K562 (cell line): ENCODE measurements around the gene MPC2. TPM values are rescaled to one million over a fixed set of nuclear protein-coding genes. Genes with fewer than 3 reads are reported as not detected.

ENCODE experiments used
- DMBX1 ChIP-seq: fragments of 250-450 bp; sonication (Bioruptor Pico); IDR thresholded peaks from 2 replicates; pipeline ENCODE4 v1.8.0; 2022; ENCODE audit warnings: inconsistent platforms, mild to moderate bottlenecking, moderate library complexity, borderline replicate concordance
- FIP1L1 ChIP-seq: fragments of 200-400 bp; formaldehyde crosslinking; IDR thresholded peaks from 2 replicates; pipeline ENCODE4 v1.6.1; 2018; ENCODE audit warnings: mild to moderate bottlenecking, low read depth, low read length; ENCODE audit not compliant: poor library complexity, severe bottlenecking
- GABPB1 ChIP-seq: sonication (generic); formaldehyde crosslinking; IDR thresholded peaks from 2 replicates; pipeline ENCODE4 v1.8.0; 2022; ENCODE audit warnings: mild to moderate bottlenecking, missing genetic modification reagents
- MAFF ChIP-seq: IDR thresholded peaks from 2 replicates; pipeline ENCODE4 v1.6.1; 2012; ENCODE audit warnings: low read length, improper control_type of control experiment
- MCM7 ChIP-seq, 2 experiments: fragments of 450-650 bp; IDR thresholded peaks; 2 replicates each; pipeline ENCODE4 v1.6.1; 2016 to 2018
- NCOR1 ChIP-seq: fragments of 450-650 bp; IDR thresholded peaks from 2 replicates; pipeline ENCODE4 v1.6.1; 2016; ENCODE audit warnings: mild to moderate bottlenecking, moderate library complexity
- PHF8 ChIP-seq: fragments of 200-600 bp; sonication (generic); IDR thresholded peaks from 2 replicates; pipeline ENCODE4 v1.6.1; 2012; ENCODE audit warnings: mixed run types, mild to moderate bottlenecking, inconsistent platforms, low read length, moderate library complexity, borderline replicate concordance
- SIN3B ChIP-seq: fragments of 450-650 bp; IDR thresholded peaks from 2 replicates; pipeline ENCODE4 v1.6.1; 2017; ENCODE audit warnings: low read depth, mild to moderate bottlenecking, moderate library complexity
- SMARCA4 ChIP-seq: fragments of 450-650 bp; IDR thresholded peaks from 2 replicates; pipeline ENCODE4 v1.6.1; 2016
- U2AF2 ChIP-seq: fragments of 200-400 bp; formaldehyde crosslinking; optimal IDR thresholded peaks from 2 replicates; pipeline ENCODE3; 2017; ENCODE audit warnings: low read depth, mild to moderate bottlenecking, low read length
- ZKSCAN1 ChIP-seq: fragments of 150-350 bp; IDR thresholded peaks from 2 replicates; pipeline ENCODE4 v1.6.1; 2016; ENCODE audit warnings: low read depth, low read length
- ZNF124 ChIP-seq: sonication (generic); formaldehyde crosslinking; IDR thresholded peaks from 2 replicates; pipeline ENCODE4 v1.8.1; 2022; ENCODE audit warnings: missing genetic modification reagents
- ZNF253 ChIP-seq: fragments of 250-450 bp; sonication (Bioruptor Pico); conservative IDR thresholded peaks from 2 replicates; pipeline ENCODE4 v1.6.1; 2021; ENCODE audit warnings: mild to moderate bottlenecking
- ZNF583 ChIP-seq: fragments of 250-450 bp; sonication (Bioruptor Pico); IDR thresholded peaks from 2 replicates; pipeline ENCODE4 v1.4.0; 2020
- polyA plus RNA-seq, 8 experiments: library from polyadenylated mRNA; depleted of rRNA in 4 of 8; stranded (reverse) in 5 of 8; unstranded in 3 of 8; fragments of >200 nt; fragmentation: Nextera tagmentation in 2 of 8; fragmentation: Illumina TruSeq in 1 of 8; extraction: Ambion mirVana in 2 of 8; extraction: Trizol in 1 of 8; gene quantifications; 2 replicates each; pipeline versions ENCODE4 v1.2.1 to v1.2.3, GENCODE V29; 2011 to 2014; ENCODE audit warnings: inconsistent platforms in 1 of 8, missing spikeins in 1 of 8
- total RNA-seq, 7 experiments: library from RNA; depleted of rRNA in 6 of 7; stranded (reverse); fragments of >200 nt in 6 of 7; fragmentation: Illumina TruSeq in 2 of 7; extraction: Trizol in 2 of 7; gene quantifications; 2 replicates each; pipeline versions ENCODE4 v1.2.1 to v1.2.3, GENCODE V29; 2011 to 2021; ENCODE audit warnings: low replicate concordance in 1 of 7
- TF ChIP-seq, protein P1 (sequence below), 2 experiments: fragments of 450-650 bp in 1 of 2; sonication (generic) in 1 of 2; formaldehyde crosslinking in 1 of 2; IDR thresholded peaks; 2 replicates each; pipeline versions ENCODE4 v1.7.1 to v1.9.0; 2016 to 2022; ENCODE audit warnings: inconsistent platforms in 1 of 2, mild to moderate bottlenecking in 1 of 2, missing genetic modification reagents in 1 of 2
- TF ChIP-seq, protein P2 (sequence below), 2 experiments: fragments of 450-650 bp; IDR thresholded peaks; 2 replicates each; pipeline ENCODE4 v1.6.1; 2018; ENCODE audit warnings: mild to moderate bottlenecking in 2 of 2, low read depth in 1 of 2; ENCODE audit not compliant: partially characterized antibody in 2 of 2

MPC2 gene
- total and polyA plus RNA-seq, 9 of the 15 experiments (the other 6 are each of a cell fraction or from before 2014, with no cell fraction given), result 70.7 to 179 (median 144) TPM

DNA sequence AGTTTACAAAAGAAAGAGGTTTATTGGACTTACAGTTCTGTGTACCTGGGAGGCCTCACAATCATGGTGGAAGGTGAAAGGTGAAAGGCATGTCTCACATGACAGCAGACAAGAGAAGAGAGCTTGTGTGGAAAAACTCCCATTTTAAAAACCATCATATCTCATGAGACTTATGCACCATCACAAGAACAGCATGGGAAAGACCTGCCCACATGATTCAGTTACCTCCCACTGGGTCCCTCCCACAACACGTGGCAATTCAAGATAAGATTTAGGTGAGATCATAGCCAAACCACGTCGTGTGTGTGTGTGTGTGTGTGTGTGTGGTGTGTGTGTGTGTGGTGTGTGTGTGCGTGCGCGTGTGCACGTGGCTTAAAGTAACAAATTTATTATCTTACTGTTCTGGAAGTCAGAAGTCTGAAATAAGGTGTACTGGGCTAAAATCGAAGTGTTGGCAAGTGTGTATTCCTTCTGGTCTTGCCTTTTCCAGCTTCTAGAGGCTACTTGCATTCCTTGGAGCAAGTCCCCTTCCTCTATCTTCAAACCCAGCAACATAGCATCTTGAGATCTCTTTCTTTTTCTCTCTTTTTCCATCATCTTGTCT lies 48.1 kb upstream of the MPC2 start (continued):
- TF ChIP-seq, protein P1, sequence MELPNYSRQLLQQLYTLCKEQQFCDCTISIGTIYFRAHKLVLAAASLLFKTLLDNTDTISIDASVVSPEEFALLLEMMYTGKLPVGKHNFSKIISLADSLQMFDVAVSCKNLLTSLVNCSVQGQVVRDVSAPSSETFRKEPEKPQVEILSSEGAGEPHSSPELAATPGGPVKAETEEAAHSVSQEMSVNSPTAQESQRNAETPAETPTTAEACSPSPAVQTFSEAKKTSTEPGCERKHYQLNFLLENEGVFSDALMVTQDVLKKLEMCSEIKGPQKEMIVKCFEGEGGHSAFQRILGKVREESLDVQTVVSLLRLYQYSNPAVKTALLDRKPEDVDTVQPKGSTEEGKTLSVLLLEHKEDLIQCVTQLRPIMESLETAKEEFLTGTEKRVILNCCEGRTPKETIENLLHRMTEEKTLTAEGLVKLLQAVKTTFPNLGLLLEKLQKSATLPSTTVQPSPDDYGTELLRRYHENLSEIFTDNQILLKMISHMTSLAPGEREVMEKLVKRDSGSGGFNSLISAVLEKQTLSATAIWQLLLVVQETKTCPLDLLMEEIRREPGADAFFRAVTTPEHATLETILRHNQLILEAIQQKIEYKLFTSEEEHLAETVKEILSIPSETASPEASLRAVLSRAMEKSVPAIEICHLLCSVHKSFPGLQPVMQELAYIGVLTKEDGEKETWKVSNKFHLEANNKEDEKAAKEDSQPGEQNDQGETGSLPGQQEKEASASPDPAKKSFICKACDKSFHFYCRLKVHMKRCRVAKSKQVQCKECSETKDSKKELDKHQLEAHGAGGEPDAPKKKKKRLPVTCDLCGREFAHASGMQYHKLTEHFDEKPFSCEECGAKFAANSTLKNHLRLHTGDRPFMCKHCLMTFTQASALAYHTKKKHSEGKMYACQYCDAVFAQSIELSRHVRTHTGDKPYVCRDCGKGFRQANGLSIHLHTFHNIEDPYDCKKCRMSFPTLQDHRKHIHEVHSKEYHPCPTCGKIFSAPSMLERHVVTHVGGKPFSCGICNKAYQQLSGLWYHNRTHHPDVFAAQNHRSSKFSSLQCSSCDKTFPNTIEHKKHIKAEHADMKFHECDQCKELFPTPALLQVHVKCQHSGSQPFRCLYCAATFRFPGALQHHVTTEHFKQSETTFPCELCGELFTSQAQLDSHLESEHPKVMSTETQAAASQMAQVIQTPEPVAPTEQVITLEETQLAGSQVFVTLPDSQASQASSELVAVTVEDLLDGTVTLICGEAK (IDR thresholded peaks at IDR 0.05), result no peak; the same call in 1 of the 2 replicates
- TF ChIP-seq, protein P1 (CRISPR knock-in tag; IDR thresholded peaks at IDR 0.05), result peak; percentile 51; the same call in 1 of the 2 replicates
- TF ChIP-seq, protein P2, sequence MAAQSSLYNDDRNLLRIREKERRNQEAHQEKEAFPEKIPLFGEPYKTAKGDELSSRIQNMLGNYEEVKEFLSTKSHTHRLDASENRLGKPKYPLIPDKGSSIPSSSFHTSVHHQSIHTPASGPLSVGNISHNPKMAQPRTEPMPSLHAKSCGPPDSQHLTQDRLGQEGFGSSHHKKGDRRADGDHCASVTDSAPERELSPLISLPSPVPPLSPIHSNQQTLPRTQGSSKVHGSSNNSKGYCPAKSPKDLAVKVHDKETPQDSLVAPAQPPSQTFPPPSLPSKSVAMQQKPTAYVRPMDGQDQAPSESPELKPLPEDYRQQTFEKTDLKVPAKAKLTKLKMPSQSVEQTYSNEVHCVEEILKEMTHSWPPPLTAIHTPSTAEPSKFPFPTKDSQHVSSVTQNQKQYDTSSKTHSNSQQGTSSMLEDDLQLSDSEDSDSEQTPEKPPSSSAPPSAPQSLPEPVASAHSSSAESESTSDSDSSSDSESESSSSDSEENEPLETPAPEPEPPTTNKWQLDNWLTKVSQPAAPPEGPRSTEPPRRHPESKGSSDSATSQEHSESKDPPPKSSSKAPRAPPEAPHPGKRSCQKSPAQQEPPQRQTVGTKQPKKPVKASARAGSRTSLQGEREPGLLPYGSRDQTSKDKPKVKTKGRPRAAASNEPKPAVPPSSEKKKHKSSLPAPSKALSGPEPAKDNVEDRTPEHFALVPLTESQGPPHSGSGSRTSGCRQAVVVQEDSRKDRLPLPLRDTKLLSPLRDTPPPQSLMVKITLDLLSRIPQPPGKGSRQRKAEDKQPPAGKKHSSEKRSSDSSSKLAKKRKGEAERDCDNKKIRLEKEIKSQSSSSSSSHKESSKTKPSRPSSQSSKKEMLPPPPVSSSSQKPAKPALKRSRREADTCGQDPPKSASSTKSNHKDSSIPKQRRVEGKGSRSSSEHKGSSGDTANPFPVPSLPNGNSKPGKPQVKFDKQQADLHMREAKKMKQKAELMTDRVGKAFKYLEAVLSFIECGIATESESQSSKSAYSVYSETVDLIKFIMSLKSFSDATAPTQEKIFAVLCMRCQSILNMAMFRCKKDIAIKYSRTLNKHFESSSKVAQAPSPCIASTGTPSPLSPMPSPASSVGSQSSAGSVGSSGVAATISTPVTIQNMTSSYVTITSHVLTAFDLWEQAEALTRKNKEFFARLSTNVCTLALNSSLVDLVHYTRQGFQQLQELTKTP (IDR thresholded peaks at IDR 0.05; ENCODE audit: low read depth in 1 of 2, partially characterized antibody in 2 of 2), result peak; percentile 62 to 93
- TF ChIP-seq NCOR1, result peak; percentile 90
- peak; percentile 98 for TF ChIP-seq SMARCA4
- peak; percentile 67; the same call in 1 of the 2 replicates for TF ChIP-seq DMBX1
- TF ChIP-seq FIP1L1, result no peak
- no peak for TF ChIP-seq SIN3B
- TF ChIP-seq U2AF2, result no peak
- peak; percentile 78; the same call in 1 of the 2 replicates for TF ChIP-seq GABPB1 (CRISPR knock-in tag)
- no peak for TF ChIP-seq PHF8
- no peak for TF ChIP-seq ZNF124 (CRISPR knock-in tag)
- peak in 1 of 2 experiments; percentile 69; a peak in 1 of 4 replicates for TF ChIP-seq MCM7 (IDR thresholded peaks at IDR 0.05)
- no peak; the same call in 1 of the 2 replicates for TF ChIP-seq ZKSCAN1
- no peak; the same call in 1 of the 2 replicates for TF ChIP-seq ZNF583
- no peak; the same call in 1 of the 2 replicates for TF ChIP-seq ZNF253 (CRISPR knock-in tag)
- no peak for TF ChIP-seq MAFF
